A673 (cell line): ENCODE data around the gene CDH15. TPM values are rescaled to one million over a fixed set of nuclear protein-coding genes. Genes with fewer than 3 reads are reported as not detected.

ENCODE experiments used
- BruUV-seq: library from RNA; stranded (reverse); fragments of 400-500 nt; replicated peaks from 2 replicates; lab custom pipeline; 2021; lab: Mats Ljungman, UMichigan
- CTCF ChIA-PET: fragments of 300-600 bp; sonication (Branson Sonifier 250); formaldehyde crosslinking; loops from one replicate; lab custom pipeline; 2022; ENCODE audit warnings: antibody characterized with exemption; lab: Charles Lee
- POLR2A ChIA-PET: fragments of 300-600 bp; sonication (Branson Sonifier 250); formaldehyde crosslinking; loops from one replicate; lab custom pipeline; 2022; ENCODE audit warnings: antibody characterized with exemption; ENCODE audit not compliant: low non-redundant PET; lab: Charles Lee
- DNase-seq: peaks from one replicate; pipeline ENCODE4 v3.0.0-alpha.2; 2015; ENCODE audit warnings: low spot score
- H3K27ac ChIP-seq: fragments of 200-600 bp; sonication (generic); 2 replicates; pipeline ENCODE4 v1.5.1; 2016; ENCODE audit warnings: mixed run types, low read depth, mild to moderate bottlenecking, mixed read lengths, antibody characterized with exemption, low read length; ENCODE audit not compliant: poor library complexity, severe bottlenecking
- H3K27me3 ChIP-seq: fragments of 200-600 bp; sonication (generic); replicated peaks from 2 replicates; pipeline ENCODE4 v1.6.1; 2017; ENCODE audit warnings: mixed run types, low read depth, mild to moderate bottlenecking, mixed read lengths, antibody characterized with exemption, low read length; ENCODE audit not compliant: insufficient read depth, poor library complexity
- H3K36me3 ChIP-seq: fragments of 200-600 bp; sonication (generic); 2 replicates; pipeline ENCODE4 v1.6.1; 2016; ENCODE audit warnings: mixed run types, mild to moderate bottlenecking, mixed read lengths, antibody characterized with exemption, low read length; ENCODE audit not compliant: insufficient read depth, poor library complexity, severe bottlenecking
- H3K4me1 ChIP-seq: fragments of 200-600 bp; sonication (generic); 2 replicates; pipeline ENCODE4 v1.6.1; 2017; ENCODE audit warnings: mixed run types, mild to moderate bottlenecking, mixed read lengths, antibody characterized with exemption, low read length; ENCODE audit not compliant: insufficient read depth, poor library complexity, severe bottlenecking
- H3K4me3 ChIP-seq: fragments of 200-600 bp; sonication (generic); 2 replicates; pipeline ENCODE4 v1.5.1; 2016; ENCODE audit warnings: low read depth, mixed run types, mild to moderate bottlenecking, mixed read lengths, low read length; ENCODE audit not compliant: poor library complexity, severe bottlenecking
- H3K9me3 ChIP-seq: fragments of 200-600 bp; sonication (generic); 2 replicates; pipeline ENCODE4 v1.6.1; 2016; ENCODE audit warnings: mixed run types, low read depth, mild to moderate bottlenecking, mixed read lengths, antibody characterized with exemption, low read length; ENCODE audit not compliant: poor library complexity, severe bottlenecking
- EZH2 ChIP-seq: fragments of 200-600 bp; sonication (generic); IDR thresholded peaks from 2 replicates; pipeline ENCODE4 v1.6.1; 2017; ENCODE audit warnings: borderline replicate concordance, low read depth, mild to moderate bottlenecking, mixed read lengths, antibody characterized with exemption, low read length; ENCODE audit not compliant: poor library complexity, severe bottlenecking
- intact Hi-C: fragments of 100-400 bp; cut with micrococcal nuclease; formaldehyde crosslinking; loops from one replicate; pipeline ENCODE4 v1.10.0; 2022; ENCODE audit not compliant: unreplicated experiment
- total RNA-seq: library from RNA; stranded (reverse); gene quantifications from 2 replicates; pipeline ENCODE4 v1.2.3, GENCODE V29; 2021
- TF ChIP-seq, protein P1 (sequence below): fragments of 300-800, 200-600 bp; sonication (generic); conservative IDR thresholded peaks from 2 replicates; pipeline ENCODE4 v1.5.1; 2017; ENCODE audit warnings: low read depth, mild to moderate bottlenecking, antibody characterized with exemption, low read length, moderate library complexity, mixed read lengths

The CDH15 gene
- total RNA-seq, 1 experiment from 2014 or later, result 0.13 TPM

DNA sequence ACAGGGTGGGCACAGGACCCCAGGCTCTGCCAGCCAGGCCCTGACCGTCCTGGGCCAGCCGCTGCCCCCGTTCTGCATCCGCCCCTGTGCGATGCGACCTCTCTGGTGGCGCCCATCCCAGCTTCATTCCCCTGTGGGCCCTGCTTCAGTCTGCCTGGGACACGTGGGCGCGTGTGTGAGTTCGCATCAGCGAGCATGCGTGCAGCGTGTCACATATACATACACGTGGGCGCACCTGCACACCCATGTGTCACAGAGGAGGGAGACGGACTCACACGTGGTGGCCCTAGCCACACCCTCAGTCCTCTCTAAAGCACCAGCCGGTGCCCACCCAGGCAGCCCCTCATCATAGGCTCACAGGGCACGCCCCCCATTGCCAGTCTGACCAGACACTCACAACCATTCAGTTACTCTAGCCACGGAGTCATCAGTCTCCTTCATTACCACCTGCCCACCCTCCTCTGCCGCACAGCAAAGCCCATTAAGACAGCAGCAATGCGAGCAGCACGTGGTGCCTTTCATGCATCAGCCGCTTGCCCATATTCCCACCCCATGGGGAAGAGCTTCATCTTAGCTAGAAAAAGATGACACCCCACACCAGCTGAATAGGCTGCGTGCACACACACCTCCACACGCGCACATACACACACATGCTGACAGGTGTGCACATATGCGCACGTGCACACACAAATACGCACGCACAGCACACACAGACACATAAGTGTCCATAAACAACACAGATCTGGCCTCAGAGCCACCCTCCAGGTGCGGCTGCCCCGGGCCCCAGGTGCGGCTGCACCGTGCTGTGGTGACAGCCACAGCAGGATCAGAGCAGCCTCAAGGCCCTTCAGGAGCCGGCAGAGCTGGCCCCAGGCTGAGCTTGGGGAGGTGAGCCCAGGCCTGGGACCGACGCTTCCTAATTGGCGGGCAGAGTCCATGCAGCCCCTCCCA, 9.5 kb upstream of the CDH15 start:
- CTCF ChIA-PET, result no interaction called here
- no peaks in the 10 kb centered on the region for H3K4me1 ChIP-seq

DNA sequence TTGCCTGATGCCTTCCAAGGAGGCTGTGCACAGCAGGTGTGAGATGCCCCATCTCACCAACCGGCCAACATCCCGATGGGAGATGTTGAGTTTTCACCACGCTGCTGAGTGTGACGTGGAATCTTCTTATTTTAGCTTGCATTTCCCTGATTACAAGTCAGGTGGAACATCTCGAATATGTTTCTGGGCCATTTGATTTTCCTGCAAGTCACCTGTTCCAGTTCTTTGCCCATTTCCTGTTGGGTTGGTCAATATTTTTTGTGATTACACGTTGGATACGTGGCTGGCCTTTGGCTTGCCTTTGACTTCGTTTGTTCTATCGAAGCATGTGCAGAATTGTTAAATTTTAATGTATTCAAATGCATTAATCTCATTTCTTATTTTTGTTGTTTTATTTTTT, 8.3 kb upstream of the CDH15 start:
- Histone ChIP-seq H3K9me3 (no peaks in the 10 kb centered on the region), H3K36me3 (no peaks in the 10 kb centered on the region), H3K27me3 (no peaks in the 10 kb centered on the region), H3K4me3 (no peak overlapping the region), H3K27ac (no peak overlapping the region), H3K4me1 (no peaks in the 10 kb centered on the region)
- CTCF ChIA-PET, result no interaction called here
- no peak for TF ChIP-seq EZH2
- TF ChIP-seq, protein P1, sequence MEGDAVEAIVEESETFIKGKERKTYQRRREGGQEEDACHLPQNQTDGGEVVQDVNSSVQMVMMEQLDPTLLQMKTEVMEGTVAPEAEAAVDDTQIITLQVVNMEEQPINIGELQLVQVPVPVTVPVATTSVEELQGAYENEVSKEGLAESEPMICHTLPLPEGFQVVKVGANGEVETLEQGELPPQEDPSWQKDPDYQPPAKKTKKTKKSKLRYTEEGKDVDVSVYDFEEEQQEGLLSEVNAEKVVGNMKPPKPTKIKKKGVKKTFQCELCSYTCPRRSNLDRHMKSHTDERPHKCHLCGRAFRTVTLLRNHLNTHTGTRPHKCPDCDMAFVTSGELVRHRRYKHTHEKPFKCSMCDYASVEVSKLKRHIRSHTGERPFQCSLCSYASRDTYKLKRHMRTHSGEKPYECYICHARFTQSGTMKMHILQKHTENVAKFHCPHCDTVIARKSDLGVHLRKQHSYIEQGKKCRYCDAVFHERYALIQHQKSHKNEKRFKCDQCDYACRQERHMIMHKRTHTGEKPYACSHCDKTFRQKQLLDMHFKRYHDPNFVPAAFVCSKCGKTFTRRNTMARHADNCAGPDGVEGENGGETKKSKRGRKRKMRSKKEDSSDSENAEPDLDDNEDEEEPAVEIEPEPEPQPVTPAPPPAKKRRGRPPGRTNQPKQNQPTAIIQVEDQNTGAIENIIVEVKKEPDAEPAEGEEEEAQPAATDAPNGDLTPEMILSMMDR, result no peak
- POLR2A ChIA-PET, result no interaction called here
- BruUV-seq, result no TSS peak
- intact Hi-C loops, result no loop called here
- no peak for DNase-seq

More for the DNA sequence above, 9.5 kb upstream of the CDH15 start:
- Histone ChIP-seq H3K36me3 (no peaks in the 10 kb centered on the region), H3K4me3 (no peak overlapping the region), H3K27me3 (no peaks in the 10 kb centered on the region), H3K9me3 (no peaks in the 10 kb centered on the region), H3K27ac (no peak overlapping the region)
- TF ChIP-seq, protein P1, result no peak
- TF ChIP-seq EZH2, result no peak
- POLR2A ChIA-PET, result no interaction called here
- intact Hi-C loops, result no loop called here
- no peak for DNase-seq
- no TSS peak for BruUV-seq

DNA sequence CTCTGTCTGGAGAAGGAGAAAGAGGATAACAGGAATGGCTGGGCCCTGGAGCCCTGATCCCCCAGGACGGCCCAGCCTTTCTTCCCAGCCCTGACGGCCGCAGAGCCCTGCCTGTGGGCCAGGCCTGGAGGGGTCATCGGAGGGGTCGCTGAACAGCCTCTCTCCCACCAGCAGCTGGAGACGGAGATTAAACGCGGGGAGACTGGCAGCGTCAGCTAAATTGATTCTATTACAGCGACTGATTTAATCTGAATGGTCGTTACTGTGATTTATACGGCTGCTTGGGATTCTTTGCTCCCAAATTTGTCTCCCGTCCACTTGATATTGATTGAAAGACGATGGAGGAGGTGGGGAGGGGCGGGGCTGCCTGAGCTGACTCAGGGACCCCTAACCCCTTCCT, 7.1 kb upstream of the CDH15 start:
- H3K9me3 ChIP-seq, result no peaks in the 10 kb centered on the region
- ChIA-PET CTCF (no interaction called here), POLR2A (no interaction called here)
- H3K27ac ChIP-seq, result no peak overlapping the region
- no TSS peak for BruUV-seq
- H3K27me3 ChIP-seq, result no peaks in the 10 kb centered on the region
- intact Hi-C loops, result no loop called here
- no peak overlapping the region for H3K4me3 ChIP-seq
- DNase-seq, result no peak
- no peaks in the 10 kb centered on the region for H3K36me3 ChIP-seq
- TF ChIP-seq EZH2, result no peak
- TF ChIP-seq, protein P1, result no peak
- no peaks in the 10 kb centered on the region for H3K4me1 ChIP-seq
